Osteoblast (primary cell): ENCODE measurements around the gene CHDH. TPM values are rescaled to one million over a fixed set of nuclear protein-coding genes. Genes with fewer than 3 reads are reported as not detected.
A peak's percentile ranks its signal among the peaks of the same experiment; 100 is the strongest.

Experiments
- DNase-seq: peaks from one replicate; pipeline ENCODE4 v3.0.0; 2011; ENCODE audit warnings: low spot score, mixed read lengths; ENCODE audit not compliant: insufficient read length; ENCODE audit errors: missing footprints
- H2AFZ ChIP-seq: 2 replicates; pipeline ENCODE4 v1.6.0; 2011; ENCODE audit warnings: mild to moderate bottlenecking, low read length
- H3K27ac ChIP-seq: 2 replicates; pipeline ENCODE4 v1.5.1; 2011; ENCODE audit warnings: mild to moderate bottlenecking, low read depth, low read length, moderate library complexity
- H3K27me3 ChIP-seq: 2 replicates; pipeline ENCODE4 v1.6.0; 2012; ENCODE audit warnings: mild to moderate bottlenecking, control low read depth, inconsistent platforms, low read length, moderate library complexity; ENCODE audit not compliant: insufficient read depth
- H3K36me3 ChIP-seq: 2 replicates; pipeline ENCODE4 v1.5.1; 2011; ENCODE audit warnings: mild to moderate bottlenecking, low read length, control low read depth, moderate library complexity; ENCODE audit not compliant: insufficient read depth
- H3K4me1 ChIP-seq: 2 replicates; pipeline ENCODE4 v1.5.1; 2011; ENCODE audit warnings: mild to moderate bottlenecking, low read length, control low read depth, moderate library complexity; ENCODE audit not compliant: insufficient read depth
- H3K4me2 ChIP-seq: 2 replicates; pipeline ENCODE4 v1.6.0; 2011; ENCODE audit warnings: mild to moderate bottlenecking, low read length; ENCODE audit not compliant: insufficient read depth
- H3K4me3 ChIP-seq: fragments of 200-600 bp; sonication (generic); 3 replicates; pipeline ENCODE4 v1.5.1; 2012; ENCODE audit warnings: mild to moderate bottlenecking, low read length, inconsistent platforms; ENCODE audit not compliant: insufficient read depth
- H3K79me2 ChIP-seq: 2 replicates; pipeline ENCODE4 v1.6.0; 2012; ENCODE audit warnings: mild to moderate bottlenecking, low read length, control low read depth, inconsistent platforms; ENCODE audit not compliant: insufficient read depth
- H3K9me3 ChIP-seq: 2 replicates; pipeline ENCODE4 v1.5.1; 2011; ENCODE audit warnings: low read depth, low read length, control low read depth
- H4K20me1 ChIP-seq: 2 replicates; pipeline ENCODE4 v1.6.0; 2012; ENCODE audit warnings: mild to moderate bottlenecking, low read length, control low read depth; ENCODE audit not compliant: insufficient read depth
- CTCF ChIP-seq: IDR thresholded peaks from 2 replicates; pipeline ENCODE4 v1.5.1; 2011; ENCODE audit warnings: mild to moderate bottlenecking, low read depth, low read length, moderate library complexity; ENCODE audit errors: extremely low read depth
- total RNA-seq: library from RNA; depleted of rRNA; stranded (reverse); fragments of >200 nt; gene quantifications from 2 replicates; pipeline ENCODE4 v1.2.3, GENCODE V29; 2012

The CHDH gene
- total RNA-seq = 0.72 and 0.88 TPM in 2 replicates

- Histone ChIP-seq H3K27ac (no peak within 1 kb of the TSS), H4K20me1 (no peaks in the 10 kb centered on the region), H3K36me3 (no peaks in the 10 kb centered on the region), H3K4me1 (peaks cover 4% of the 10 kb centered on the region), H3K27me3 (peaks cover 38% of the 10 kb centered on the region), H2AFZ (peak within 1 kb of the TSS; percentile 88), H3K79me2 (no peaks in the 10 kb centered on the region), H3K9me3 (no peaks in the 10 kb centered on the region), H3K4me3 (peak within 1 kb of the TSS; percentile 73), H3K4me2 (peak within 1 kb of the TSS; percentile 83)
- peak; percentile 82 for DNase-seq
- no peak for TF ChIP-seq CTCF
These were observed at the start of gene CHDH, which contains the start of gene IL17RB for GRCh38 chr3:53846134-53846850. Gene CHDH (minus strand): TSS chr3:53846419. CDS start chr3:53824008, 22,411 bp downstream. Gene IL17RB (plus strand): TSS chr3:53846568. CDS start chr3:53846589, 21 bp downstream.

- Histone ChIP-seq H3K79me2 (peaks cover 39% of the 10 kb centered on the region), H3K4me1 (peaks cover 16% of the 10 kb centered on the region), H3K27ac (peak overlapping the region; percentile 95), H4K20me1 (peaks cover 3% of the 10 kb centered on the region), H3K4me2 (peak overlapping the region; percentile 80), H3K4me3 (peak overlapping the region; percentile 89), H3K36me3 (peaks cover 6% of the 10 kb centered on the region), H2AFZ (peak overlapping the region; percentile 73), H3K9me3 (no peaks in the 10 kb centered on the region), H3K27me3 (no peaks in the 10 kb centered on the region)
- TF ChIP-seq CTCF = no peak
- DNase-seq = no peak
These were observed 46.0 kb upstream of the CHDH start for GRCh38 chr3:53892286-53892637.

GRCh38 chr3:53891497-53892285, 45.5 kb upstream of the CHDH start, which contains the start of gene SELENOK:
Gene SELENOK (minus strand): TSS chr3:53891859.
- H3K4me2 ChIP-seq = peak within 1 kb of the TSS; percentile 85
- peaks cover 3% of the 10 kb centered on the region for H4K20me1 ChIP-seq
- H3K36me3 ChIP-seq = peaks cover 11% of the 10 kb centered on the region
- H3K4me3 ChIP-seq = peak within 1 kb of the TSS; percentile 89
- DNase-seq = peak; percentile 93
- peak within 1 kb of the TSS; percentile 85 for H2AFZ ChIP-seq
- TF ChIP-seq CTCF = no peak
- no peaks in the 10 kb centered on the region for H3K27me3 ChIP-seq
- peaks cover 16% of the 10 kb centered on the region for H3K4me1 ChIP-seq
- peaks cover 43% of the 10 kb centered on the region for H3K79me2 ChIP-seq
- H3K27ac ChIP-seq = peak within 1 kb of the TSS; percentile 95
- no peaks in the 10 kb centered on the region for H3K9me3 ChIP-seq
